Measurements from ENCODE around the gene COPS7A. TPM values are rescaled to one million over a fixed set of nuclear protein-coding genes. Genes with fewer than 3 reads are reported as not detected.

Gene COPS7A
- total RNA-seq, 3 donors from 2014 or later (not counting 1 experiment from before 2014, with no cell fraction given) = 23.5 to 29.8 (median 28.9) TPM

DNA sequence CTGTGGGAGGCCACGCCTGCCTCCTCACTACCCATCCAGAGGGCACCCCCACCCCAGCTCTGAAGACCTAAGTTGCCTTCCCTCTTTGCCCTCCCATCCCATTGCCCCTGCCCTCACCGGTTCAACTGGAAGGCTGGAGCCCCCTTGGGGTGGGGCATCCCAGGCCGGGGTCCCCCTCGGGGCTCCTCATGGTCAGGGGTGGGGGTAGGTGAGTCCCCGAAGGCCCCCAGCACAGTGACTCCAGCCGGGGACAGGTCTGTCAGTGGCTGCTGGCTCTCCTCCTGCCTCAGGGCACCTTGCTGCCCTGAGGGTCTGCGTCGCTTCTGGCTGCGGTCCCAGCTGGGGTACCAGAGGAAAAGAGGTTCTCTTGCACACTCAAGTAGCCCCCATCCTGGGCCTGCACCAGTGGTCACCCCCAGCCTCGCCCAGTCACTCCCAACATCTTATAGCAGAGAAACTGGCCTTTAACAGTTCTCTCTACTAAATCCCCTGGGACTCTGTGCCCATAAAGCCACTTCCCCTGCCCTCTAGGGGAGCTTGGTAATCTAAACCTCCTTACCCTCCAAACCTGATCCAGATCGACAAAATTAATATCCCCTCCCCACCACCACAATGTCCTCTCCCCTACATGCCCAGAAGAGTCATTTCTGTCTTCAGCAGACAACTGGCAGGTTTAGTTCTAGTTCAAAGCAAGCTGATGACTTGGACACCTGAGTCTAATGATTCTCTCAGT is 28.4 kb upstream of the COPS7A start:
- intact Hi-C loops (cut with micrococcal nuclease) = no loop called here
- TF ChIP-seq, protein P1, sequence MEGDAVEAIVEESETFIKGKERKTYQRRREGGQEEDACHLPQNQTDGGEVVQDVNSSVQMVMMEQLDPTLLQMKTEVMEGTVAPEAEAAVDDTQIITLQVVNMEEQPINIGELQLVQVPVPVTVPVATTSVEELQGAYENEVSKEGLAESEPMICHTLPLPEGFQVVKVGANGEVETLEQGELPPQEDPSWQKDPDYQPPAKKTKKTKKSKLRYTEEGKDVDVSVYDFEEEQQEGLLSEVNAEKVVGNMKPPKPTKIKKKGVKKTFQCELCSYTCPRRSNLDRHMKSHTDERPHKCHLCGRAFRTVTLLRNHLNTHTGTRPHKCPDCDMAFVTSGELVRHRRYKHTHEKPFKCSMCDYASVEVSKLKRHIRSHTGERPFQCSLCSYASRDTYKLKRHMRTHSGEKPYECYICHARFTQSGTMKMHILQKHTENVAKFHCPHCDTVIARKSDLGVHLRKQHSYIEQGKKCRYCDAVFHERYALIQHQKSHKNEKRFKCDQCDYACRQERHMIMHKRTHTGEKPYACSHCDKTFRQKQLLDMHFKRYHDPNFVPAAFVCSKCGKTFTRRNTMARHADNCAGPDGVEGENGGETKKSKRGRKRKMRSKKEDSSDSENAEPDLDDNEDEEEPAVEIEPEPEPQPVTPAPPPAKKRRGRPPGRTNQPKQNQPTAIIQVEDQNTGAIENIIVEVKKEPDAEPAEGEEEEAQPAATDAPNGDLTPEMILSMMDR (IDR thresholded peaks at IDR 0.05) = no peak
- H3K27ac ChIP-seq (ENCODE audit: low read length) = no peak overlapping the region
- Mint-ChIP-seq H3K27me3 (ENCODE audit: low read depth in 2 of 2) (peaks cover 33 to 36% of the 10 kb centered on the region in 2 donors), H3K9me3 (no peaks in the 10 kb centered on the region), H3K27ac (no peak overlapping the region), H3K4me1 (peaks cover 0 to 14% of the 10 kb centered on the region in 2 donors), H3K36me3 (no peaks in the 10 kb centered on the region), H3K4me3 (no peak overlapping the region)
- peaks cover 8% of the 10 kb centered on the region for H3K27me3 ChIP-seq (ENCODE audit: control insufficient read depth, insufficient read depth, low read length)
- 77% methylated on average over 11 of the region's 11 CpGs for WGBS (ENCODE audit: insufficient coverage)
- no peak overlapping the region for H3K4me3 ChIP-seq (ENCODE audit: low read length)
- no peak for ATAC-seq
- H3K9me3 ChIP-seq (ENCODE audit: control insufficient read depth, insufficient read depth, low read length) = no peaks in the 10 kb centered on the region
- H3K36me3 ChIP-seq (ENCODE audit: control insufficient read depth, insufficient read depth, low read length) = no peaks in the 10 kb centered on the region
- H3K4me1 ChIP-seq (ENCODE audit: control insufficient read depth, insufficient read depth, low read length) = peaks cover 18% of the 10 kb centered on the region
- no peak for DNase-seq

DNA sequence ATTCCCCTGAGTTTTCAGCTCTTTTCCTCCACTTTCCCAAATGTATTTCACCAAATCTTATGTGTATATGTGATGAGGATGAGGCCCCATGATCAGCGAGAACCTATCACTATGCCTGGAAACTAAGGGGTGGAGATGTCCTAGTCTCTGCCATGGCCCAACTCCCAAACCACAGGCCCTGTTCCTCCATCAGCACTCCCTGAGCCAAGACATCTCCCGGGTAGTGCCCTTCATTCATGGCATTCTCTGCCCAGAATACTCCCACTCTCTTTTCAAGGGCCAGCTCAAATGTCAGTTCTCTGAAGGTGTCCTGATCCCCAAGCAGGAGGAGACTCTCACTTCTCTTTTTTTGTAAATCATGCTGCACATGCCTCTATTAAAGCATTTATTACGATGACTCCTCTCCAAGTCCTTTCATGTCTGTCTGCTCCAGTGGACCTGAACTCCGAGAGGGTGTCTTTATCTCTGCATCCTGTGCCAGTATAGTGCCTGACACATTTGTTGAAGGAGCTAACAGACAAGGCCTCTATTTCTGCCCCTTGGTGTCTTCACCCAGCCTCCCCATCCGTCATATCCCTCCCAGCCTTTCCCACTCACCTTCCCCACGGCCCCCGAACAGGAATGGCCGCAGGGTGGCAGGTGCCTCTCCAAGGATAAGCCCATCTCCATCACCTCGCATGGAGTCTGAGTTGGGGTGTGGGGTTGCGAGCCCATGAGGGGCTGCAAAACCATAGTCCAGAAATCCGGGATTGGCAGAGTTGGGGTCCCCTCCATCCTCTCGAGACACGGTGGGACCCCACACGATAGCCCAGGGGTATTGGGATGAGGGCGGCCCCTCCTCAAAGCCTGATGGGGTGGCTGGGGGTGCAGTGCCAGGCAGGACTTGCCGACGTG is 26.9 kb upstream of the COPS7A start:
- Mint-ChIP-seq H3K27ac (no peak overlapping the region), H3K9me3 (no peaks in the 10 kb centered on the region), H3K27me3 (ENCODE audit: low read depth in 2 of 2) (peaks cover 45 to 47% of the 10 kb centered on the region in 2 donors), H3K36me3 (no peaks in the 10 kb centered on the region), H3K4me3 (no peak overlapping the region), H3K4me1 (peaks cover 0 to 19% of the 10 kb centered on the region in 2 donors)
- intact Hi-C loops (cut with micrococcal nuclease) = no loop called here
- ATAC-seq (no peak), DNase-seq (no peak)
- Histone ChIP-seq H3K36me3 (ENCODE audit: control insufficient read depth, insufficient read depth, low read length) (no peaks in the 10 kb centered on the region), H3K27ac (ENCODE audit: low read length) (no peak overlapping the region), H3K27me3 (ENCODE audit: control insufficient read depth, insufficient read depth, low read length) (peaks cover 21% of the 10 kb centered on the region), H3K9me3 (ENCODE audit: control insufficient read depth, insufficient read depth, low read length) (no peaks in the 10 kb centered on the region), H3K4me1 (ENCODE audit: control insufficient read depth, insufficient read depth, low read length) (peaks cover 24% of the 10 kb centered on the region), H3K4me3 (ENCODE audit: low read length) (no peak overlapping the region)
- 80% methylated on average over 17 of the region's 17 CpGs for WGBS (ENCODE audit: insufficient coverage)
- TF ChIP-seq, protein P1 (IDR thresholded peaks at IDR 0.05) = no peak

DNA sequence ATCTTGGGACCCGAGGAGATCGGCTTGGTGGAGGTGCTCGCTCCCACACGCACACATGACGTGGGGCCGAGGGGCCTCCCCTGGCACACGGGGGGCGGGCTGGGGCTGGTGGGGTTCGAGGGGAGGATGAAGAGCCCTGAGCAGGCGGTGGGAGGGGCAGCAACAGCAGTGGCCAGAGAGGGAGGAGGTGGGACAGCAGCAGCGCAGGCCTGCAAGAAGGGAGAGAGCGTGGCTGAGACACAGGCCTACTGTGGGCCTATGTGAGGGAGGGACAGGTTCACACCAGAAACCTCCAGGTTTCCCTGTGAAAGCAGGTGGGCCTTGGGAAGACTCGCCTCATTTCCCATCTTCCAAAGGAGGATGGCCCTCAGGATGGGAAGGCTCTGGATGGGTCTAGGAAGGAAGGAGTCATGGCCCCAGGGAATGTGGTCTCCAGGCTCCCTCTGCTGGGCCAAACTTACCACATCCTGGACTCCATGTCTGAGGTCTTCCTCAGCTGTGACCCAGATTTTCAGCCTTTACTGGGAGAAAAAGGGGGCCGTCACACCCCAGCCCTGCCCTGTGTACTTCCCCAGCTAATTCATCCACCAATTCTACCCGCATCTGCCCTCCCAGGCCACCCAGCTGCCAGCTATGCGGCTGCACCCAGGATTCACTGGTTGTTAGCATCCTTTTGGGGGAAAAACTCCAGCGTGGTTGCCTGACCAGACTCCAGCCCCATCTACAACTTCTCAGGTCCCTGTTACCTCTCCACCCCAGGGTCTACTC is 26.1 kb upstream of the COPS7A start:
- intact Hi-C loops (cut with micrococcal nuclease) = no loop called here

More for the DNA sequence above, 26.1 kb upstream of the COPS7A start:
- 75% methylated on average over 17 of the region's 17 CpGs for WGBS (ENCODE audit: insufficient coverage)
- ATAC-seq (peak in 2 of 3 donors; percentile 26 to 42), DNase-seq (peak in 1 of 2 donors; percentile 56)
- peaks cover 24% of the 10 kb centered on the region for H3K4me1 ChIP-seq (ENCODE audit: control insufficient read depth, insufficient read depth, low read length)
- H3K36me3 Mint-ChIP-seq = no peaks in the 10 kb centered on the region
- H3K4me3 ChIP-seq (ENCODE audit: low read length) = no peak overlapping the region
- no peak overlapping the region for H3K27ac ChIP-seq (ENCODE audit: low read length)
- H3K9me3 ChIP-seq (ENCODE audit: control insufficient read depth, insufficient read depth, low read length) = no peaks in the 10 kb centered on the region
- H3K27me3 Mint-ChIP-seq (ENCODE audit: low read depth in 2 of 2) = peaks cover 52 to 55% of the 10 kb centered on the region in 2 donors
- no peaks in the 10 kb centered on the region for H3K9me3 Mint-ChIP-seq
- TF ChIP-seq, protein P1 (IDR thresholded peaks at IDR 0.05) = no peak
- H3K4me3 Mint-ChIP-seq = no peak overlapping the region
- H3K27ac Mint-ChIP-seq = no peak overlapping the region
- H3K36me3 ChIP-seq (ENCODE audit: control insufficient read depth, insufficient read depth, low read length) = no peaks in the 10 kb centered on the region
- peaks cover 24% of the 10 kb centered on the region for H3K27me3 ChIP-seq (ENCODE audit: control insufficient read depth, insufficient read depth, low read length)
- H3K4me1 Mint-ChIP-seq = peaks cover 0 to 19% of the 10 kb centered on the region in 2 donors
